IMR-90 (cell line): Measurements from ENCODE around the gene ZBTB44. TPM values are rescaled to one million over a fixed set of nuclear protein-coding genes. Genes with fewer than 3 reads are reported as not detected.

Source experiments
- ATAC-seq: fragments of 200-7000 bp; cut with Tn5 transposase; 2 replicates; pipeline ENCODE4 v1.9.1; 2020; ENCODE audit warnings: low read depth, mild to moderate bottlenecking, moderate library complexity
- BruUV-seq: library from RNA; stranded (reverse); fragments of 400-500 nt; replicated peaks from 2 replicates; lab custom pipeline; 2021; lab: Mats Ljungman, UMichigan
- CTCF ChIA-PET: fragments of 300-600 bp; formaldehyde crosslinking; extraction: SDS; loops from one replicate; lab custom pipeline; 2021; ENCODE audit warnings: antibody characterized with exemption; lab: Yijun Ruan, JAX
- POLR2A ChIA-PET: fragments of 300-600 bp; sonication (Branson Sonifier 250); formaldehyde crosslinking; loops from one replicate; lab custom pipeline; 2022; ENCODE audit warnings: antibody characterized with exemption; ENCODE audit not compliant: unreplicated experiment; lab: Charles Lee
- DNase-seq: peaks from one replicate; pipeline ENCODE4 v3.0.0; 2013
- H2AFZ ChIP-seq: replicated peaks from 2 replicates; pipeline ENCODE3; 2013; ENCODE audit warnings: low read length, mild to moderate bottlenecking; ENCODE audit not compliant: poor library complexity
- H2AK5ac ChIP-seq: 2 replicates; pipeline ENCODE4 v1.6.1; 2013; ENCODE audit warnings: low read depth, low read length, inconsistent platforms
- H2AK9ac ChIP-seq: replicated peaks from 2 replicates; pipeline ENCODE3; 2013; ENCODE audit warnings: mild to moderate bottlenecking, low read depth, low read length, moderate library complexity; ENCODE audit not compliant: poor library complexity
- H2BK120ac ChIP-seq: 2 replicates; pipeline ENCODE4 v1.6.1; 2013; ENCODE audit warnings: low read depth, low read length, inconsistent platforms
- H2BK15ac ChIP-seq: 3 replicates; pipeline ENCODE4 v1.6.1; 2013; ENCODE audit warnings: low read depth, low read length, inconsistent platforms
- H2BK20ac ChIP-seq: 2 replicates; pipeline ENCODE4 v1.6.1; 2013; ENCODE audit warnings: low read depth, mild to moderate bottlenecking, inconsistent platforms, low read length, moderate library complexity
- H2BK5ac ChIP-seq: 2 replicates; pipeline ENCODE4 v1.6.1; 2013; ENCODE audit warnings: mild to moderate bottlenecking, low read depth, low read length, inconsistent platforms; ENCODE audit not compliant: poor library complexity, severe bottlenecking
- H3K14ac ChIP-seq: replicated peaks from 2 replicates; pipeline ENCODE4 v1.6.1; 2013; ENCODE audit warnings: low read depth, low read length, inconsistent platforms
- H3K18ac ChIP-seq: 2 replicates; pipeline ENCODE4 v1.6.1; 2013; ENCODE audit warnings: low read depth, low read length, control low read depth
- H3K23ac ChIP-seq: 2 replicates; pipeline ENCODE4 v1.6.1; 2013; ENCODE audit warnings: low read depth, low read length, inconsistent platforms
- H3K27ac ChIP-seq: 2 replicates; pipeline ENCODE4 v1.5.1; 2013; ENCODE audit warnings: mild to moderate bottlenecking, control low read depth, low read length; ENCODE audit not compliant: insufficient read depth
- H3K27me3 ChIP-seq: 2 replicates; pipeline ENCODE4 v1.6.1; 2013; ENCODE audit warnings: low read length; ENCODE audit not compliant: control insufficient read depth, insufficient read depth
- H3K36me3 ChIP-seq: 2 replicates; pipeline ENCODE4 v1.6.1; 2013; ENCODE audit warnings: low read length, mixed read lengths; ENCODE audit not compliant: control insufficient read depth, insufficient read depth
- H3K4ac ChIP-seq: 2 replicates; pipeline ENCODE4 v1.6.1; 2013; ENCODE audit warnings: low read depth, low read length, inconsistent platforms
- H3K4me1 ChIP-seq: 2 replicates; pipeline ENCODE4 v1.6.1; 2013; ENCODE audit warnings: low read length, mixed read lengths; ENCODE audit not compliant: control insufficient read depth, insufficient read depth
- H3K4me2 ChIP-seq: 2 replicates; pipeline ENCODE4 v1.6.1; 2013; ENCODE audit warnings: low read depth, mild to moderate bottlenecking, control low read depth, low read length, moderate library complexity
- H3K4me3 ChIP-seq: 2 replicates; pipeline ENCODE4 v1.5.1; 2013; ENCODE audit warnings: low read depth, mild to moderate bottlenecking, control low read depth, low read length, moderate library complexity; ENCODE audit not compliant: insufficient read depth
- H3K56ac ChIP-seq: 2 replicates; pipeline ENCODE4 v1.6.1; 2013; ENCODE audit warnings: low read length, inconsistent platforms; ENCODE audit not compliant: insufficient read depth; ENCODE audit errors: extremely low read depth
- H3K79me1 ChIP-seq, 2 experiments: 2 replicates each; pipeline ENCODE4 v1.6.1; 2013; ENCODE audit warnings: low read length in 2 of 2, inconsistent platforms in 1 of 2, low read depth in 1 of 2
- H3K9ac ChIP-seq: 2 replicates; pipeline ENCODE4 v1.6.1; 2013; ENCODE audit warnings: low read depth, low read length, control low read depth
- H3K9me1 ChIP-seq: 2 replicates; pipeline ENCODE4 v1.6.1; 2013; ENCODE audit warnings: low read length, inconsistent platforms; ENCODE audit not compliant: insufficient read depth
- H3K9me3 ChIP-seq: 2 replicates; pipeline ENCODE4 v1.6.1; 2013; ENCODE audit warnings: low read length; ENCODE audit not compliant: control insufficient read depth, insufficient read depth
- H4K20me1 ChIP-seq: 2 replicates; pipeline ENCODE4 v1.6.1; 2013; ENCODE audit warnings: low read length, inconsistent platforms; ENCODE audit not compliant: insufficient read depth
- H4K5ac ChIP-seq: 2 replicates; pipeline ENCODE4 v1.6.1; 2013; ENCODE audit warnings: mild to moderate bottlenecking, low read depth, low read length, control low read depth
- H4K8ac ChIP-seq, 2 experiments: 2 replicates each; pipeline ENCODE4 v1.6.1; 2013; ENCODE audit warnings: low read depth in 2 of 2, low read length in 2 of 2, control low read depth in 1 of 2, inconsistent platforms in 1 of 2
- H4K91ac ChIP-seq: 2 replicates; pipeline ENCODE4 v1.6.1; 2013; ENCODE audit warnings: low read depth, low read length, inconsistent platforms; ENCODE audit not compliant: insufficient read depth
- CEBPB ChIP-seq: IDR thresholded peaks from 2 replicates; pipeline ENCODE4 v1.6.1; 2012; ENCODE audit warnings: low read depth, low read length, improper control_type of control experiment
- CHD1 ChIP-seq: IDR thresholded peaks from 2 replicates; pipeline ENCODE4 v1.6.1; 2012; ENCODE audit warnings: low read depth, low read length, improper control_type of control experiment
- CTCF ChIP-seq: conservative IDR thresholded peaks from 2 replicates; pipeline ENCODE4 v1.5.1; 2012; ENCODE audit warnings: mild to moderate bottlenecking, low read depth, low read length, improper control_type of control experiment
- ELK1 ChIP-seq: fragments of 150-350 bp; IDR thresholded peaks from 2 replicates; pipeline ENCODE4 v1.6.1; 2016; ENCODE audit warnings: low read depth, mild to moderate bottlenecking, low read length, moderate library complexity, borderline replicate concordance
- MAZ ChIP-seq: IDR thresholded peaks from 2 replicates; pipeline ENCODE4 v1.6.1; 2012; ENCODE audit warnings: low read depth, mild to moderate bottlenecking, low read length, improper control_type of control experiment, moderate library complexity, borderline replicate concordance
- MXI1 ChIP-seq: IDR thresholded peaks from 2 replicates; pipeline ENCODE4 v1.6.1; 2012; ENCODE audit warnings: low read depth, mild to moderate bottlenecking, low read length, moderate library complexity, borderline replicate concordance
- RCOR1 ChIP-seq: IDR thresholded peaks from 2 replicates; pipeline ENCODE4 v1.6.1; 2012; ENCODE audit warnings: mild to moderate bottlenecking, low read length, improper control_type of control experiment; ENCODE audit not compliant: insufficient replicate concordance
- SMC3 ChIP-seq: fragments of 150-350 bp; IDR thresholded peaks from 2 replicates; pipeline ENCODE4 v1.6.1; 2016; ENCODE audit warnings: low read depth, mild to moderate bottlenecking, antibody characterized with exemption, low read length, moderate library complexity
- WGBS, 2 experiments: methylation state at CpG; one replicate each; pipeline versions ENCODE4 v1.1.5 to v1.1.7; 2013; ENCODE audit warnings: missing lambda C conversion rate in 2 of 2; ENCODE audit not compliant: insufficient read length in 1 of 2; ENCODE audit errors: extremely low coverage in 2 of 2; 5-methylcytosine and 5-hydroxymethylcytosine counted together
- dilution Hi-C: fragments of 300-500 bp; cut with HindIII; formaldehyde crosslinking; loops from one replicate; pipeline ENCODE4 v1.14.3; 2018; ENCODE audit warnings: low sequenced_read_pairs; ENCODE audit not compliant: unreplicated experiment
- in situ Hi-C: fragments of 300-500 bp; cut with MboI; formaldehyde crosslinking; loops from 3 replicates; pipeline ENCODE4 v1.14.3; 2019; ENCODE audit warnings: low sequenced_read_pairs, inconsistent platforms, mixed read lengths
- intact Hi-C: fragments of 100-400 bp; cut with micrococcal nuclease; formaldehyde crosslinking; loops from 2 replicates; pipeline ENCODE4 v1.10.0; 2022
- polyA plus RNA-seq, 3 experiments: library from polyadenylated mRNA; depleted of rRNA; stranded (reverse); fragments of >200 nt; gene quantifications; 2 replicates each; pipeline ENCODE4 v1.2.3, GENCODE V29; 2012; ENCODE audit warnings: low replicate concordance in 1 of 3
- total RNA-seq: library from RNA; depleted of rRNA; stranded (reverse); fragments of >200 nt; gene quantifications from 2 replicates; pipeline ENCODE4 v1.2.3, GENCODE V29; 2012
- TF ChIP-seq, protein P1 (sequence below): fragments of 150-350 bp; IDR thresholded peaks from 2 replicates; pipeline ENCODE4 v1.6.1; 2017; ENCODE audit warnings: mild to moderate bottlenecking, antibody characterized with exemption, low read length, low read depth

Gene ZBTB44
- total and polyA plus RNA-seq, 2 of the 4 experiments (the other 2 are of a cell fraction), result 6.9 to 23.3 TPM

DNA sequence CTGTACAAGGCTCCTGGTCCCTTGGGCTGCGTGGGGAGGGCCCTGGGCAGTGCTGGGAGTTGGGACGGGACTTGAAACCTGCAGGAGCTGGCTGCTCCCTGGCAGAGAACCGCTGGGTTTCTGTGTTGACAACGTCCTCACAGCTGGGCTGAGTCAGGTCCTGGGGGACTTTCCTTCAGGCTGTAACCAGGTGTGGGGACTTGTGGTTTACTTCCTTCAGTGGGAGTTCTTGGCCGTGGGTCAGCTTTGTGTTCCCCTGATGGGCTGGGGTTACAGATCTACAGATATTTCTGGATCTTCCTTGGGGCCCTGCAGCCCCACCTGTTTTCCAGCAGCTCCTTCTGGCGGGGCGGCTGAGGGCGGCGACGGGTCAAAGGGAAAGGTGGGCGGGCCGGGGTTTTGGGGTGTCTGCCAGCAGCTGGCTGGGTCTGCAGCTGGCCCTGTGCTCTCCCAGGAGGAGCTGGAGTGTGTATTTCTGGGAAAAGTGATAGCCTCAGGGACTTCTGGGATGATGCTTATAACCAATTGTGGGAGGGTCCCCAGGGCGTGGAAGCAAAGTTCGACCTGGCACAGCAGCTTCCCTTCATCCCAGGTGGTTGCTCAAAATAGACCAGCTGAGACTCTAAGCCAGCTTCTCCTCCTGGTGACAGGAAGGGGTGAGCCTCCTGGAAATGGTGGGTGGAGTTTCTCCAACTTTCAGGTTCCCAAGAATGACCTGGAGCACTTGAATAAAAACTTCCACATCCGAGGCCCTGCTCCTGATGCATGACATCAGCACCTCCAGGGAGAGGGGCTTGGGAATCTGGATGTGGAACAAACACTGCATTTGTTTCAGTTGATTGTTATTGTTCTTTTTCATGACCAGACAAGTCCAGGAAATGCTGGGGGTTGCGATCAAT lies 136.0 kb downstream of the ZBTB44 start (continued):
- TF ChIP-seq RCOR1 (no peak), SMC3 (no peak), CEBPB (no peak)
- TF ChIP-seq, protein P1, sequence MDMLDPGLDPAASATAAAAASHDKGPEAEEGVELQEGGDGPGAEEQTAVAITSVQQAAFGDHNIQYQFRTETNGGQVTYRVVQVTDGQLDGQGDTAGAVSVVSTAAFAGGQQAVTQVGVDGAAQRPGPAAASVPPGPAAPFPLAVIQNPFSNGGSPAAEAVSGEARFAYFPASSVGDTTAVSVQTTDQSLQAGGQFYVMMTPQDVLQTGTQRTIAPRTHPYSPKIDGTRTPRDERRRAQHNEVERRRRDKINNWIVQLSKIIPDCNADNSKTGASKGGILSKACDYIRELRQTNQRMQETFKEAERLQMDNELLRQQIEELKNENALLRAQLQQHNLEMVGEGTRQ, result no peak

DNA sequence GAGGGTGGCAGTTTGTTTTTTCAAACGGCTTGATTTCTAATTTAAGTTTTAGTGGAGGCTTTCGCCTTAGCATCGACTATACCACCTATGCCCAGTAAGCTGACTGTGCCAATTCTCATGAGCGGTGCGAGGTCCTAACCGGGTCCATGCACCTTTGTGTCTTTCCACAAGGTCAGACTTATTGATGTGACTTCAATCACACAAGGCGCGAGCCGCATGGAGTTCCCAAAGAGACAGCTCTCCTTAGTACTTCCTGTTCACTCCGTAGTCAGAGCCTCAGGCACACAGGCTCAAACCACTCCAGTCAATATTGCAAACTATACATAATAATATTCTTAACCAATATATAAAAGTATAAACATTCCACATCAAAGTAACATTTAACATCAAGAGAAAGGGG lies 136.9 kb downstream of the ZBTB44 start:
- Histone ChIP-seq H3K9me3 (peaks cover 6% of the 10 kb centered on the region), H3K4me1 (peaks cover 5% of the 10 kb centered on the region; the same call in 1 of the 2 replicates), H2BK15ac (no peak overlapping the region), H4K5ac (no peak overlapping the region), H3K27me3 (peaks cover 7% of the 10 kb centered on the region), H3K56ac (no peak overlapping the region), H2BK5ac (no peak overlapping the region), H3K4ac (no peak overlapping the region), H2BK20ac (no peak overlapping the region), H4K20me1 (no peaks in the 10 kb centered on the region), H2AFZ (no peak overlapping the region), H2AK9ac (no peak overlapping the region), H3K9me1 (no peaks in the 10 kb centered on the region), H2AK5ac (no peak overlapping the region), H3K23ac (no peak overlapping the region), H3K79me1 (no peaks in the 10 kb centered on the region), H2BK120ac (no peak overlapping the region), H3K9ac (no peak overlapping the region), H3K36me3 (no peaks in the 10 kb centered on the region), H4K91ac (no peak overlapping the region), H3K14ac (no peak overlapping the region), H3K4me2 (no peak overlapping the region), H3K27ac (no peak overlapping the region), H4K8ac (no peak overlapping the region), H3K18ac (no peak overlapping the region), H3K4me3 (no peak overlapping the region)
- intact Hi-C loops (no loop called here), in situ Hi-C loops (no loop called here), dilution Hi-C loops (no loop called here)
- ATAC-seq (no peak), DNase-seq (no peak)
- CTCF ChIA-PET, result no interaction called here
- BruUV-seq, result no TSS peak
- TF ChIP-seq CEBPB, result no peak
- no peak for TF ChIP-seq ELK1
- no peak for TF ChIP-seq MXI1
- no peak for TF ChIP-seq CTCF
- TF ChIP-seq CHD1, result no peak
- TF ChIP-seq MAZ, result no peak
- POLR2A ChIA-PET, result no interaction called here
- 83% methylated on average over 4 of the region's 10 CpGs; no CpG with 5 or more reads in 1 of the 2 experiments for WGBS, 2 experiments
